GM23248 (cell line): ENCODE results near the gene SAMMSON. TPM values are rescaled to one million over a fixed set of nuclear protein-coding genes. Genes with fewer than 3 reads are reported as not detected.

ENCODE experiments used
- DNase-seq: peaks from one replicate; pipeline ENCODE4 v3.0.0-alpha.2; 2015
- H2AFZ ChIP-seq: fragments of 200-600 bp; sonication (generic); 2 replicates; pipeline ENCODE4 v1.6.1; 2016; ENCODE audit warnings: antibody characterized with exemption
- H3F3A ChIP-seq: fragments of 200-600 bp; sonication (generic); 2 replicates; pipeline ENCODE4 v1.6.1; 2016; ENCODE audit warnings: mild to moderate bottlenecking, antibody characterized with exemption, mixed run types; ENCODE audit not compliant: insufficient read depth
- H3K27ac ChIP-seq: fragments of 200-600 bp; sonication (generic); 2 replicates; pipeline ENCODE4 v1.5.1; 2016; ENCODE audit warnings: mild to moderate bottlenecking
- H3K27me3 ChIP-seq: fragments of 200-600 bp; sonication (generic); replicated peaks from 2 replicates; pipeline ENCODE4 v1.6.1; 2016; ENCODE audit warnings: mild to moderate bottlenecking; ENCODE audit not compliant: insufficient read depth
- H3K36me3 ChIP-seq: fragments of 200-600 bp; sonication (generic); 2 replicates; pipeline ENCODE4 v1.6.1; 2016; ENCODE audit warnings: low read depth, mild to moderate bottlenecking
- H3K4me1 ChIP-seq: fragments of 200-600 bp; sonication (generic); 2 replicates; pipeline ENCODE4 v1.6.1; 2016; ENCODE audit warnings: mild to moderate bottlenecking; ENCODE audit not compliant: insufficient read depth
- H3K4me2 ChIP-seq: fragments of 200-600 bp; sonication (generic); one replicate; pipeline ENCODE4 v1.6.1; 2016; ENCODE audit warnings: mild to moderate bottlenecking; ENCODE audit not compliant: unreplicated experiment
- H3K4me3 ChIP-seq: fragments of 200-600 bp; sonication (generic); 2 replicates; pipeline ENCODE4 v1.5.1; 2016; ENCODE audit warnings: mild to moderate bottlenecking
- H3K79me2 ChIP-seq: fragments of 200-600 bp; sonication (generic); 2 replicates; pipeline ENCODE4 v1.6.1; 2016; ENCODE audit warnings: mild to moderate bottlenecking; ENCODE audit not compliant: insufficient read depth
- H3K9ac ChIP-seq: fragments of 200-600 bp; sonication (generic); 2 replicates; pipeline ENCODE4 v1.6.1; 2016; ENCODE audit warnings: mild to moderate bottlenecking
- H3K9me2 ChIP-seq: fragments of 200-600 bp; sonication (generic); 2 replicates; pipeline ENCODE4 v1.6.1; 2016; ENCODE audit warnings: mixed run types, mild to moderate bottlenecking, moderate library complexity; ENCODE audit not compliant: insufficient read depth
- H3K9me3 ChIP-seq: fragments of 200-600 bp; sonication (generic); one replicate; pipeline ENCODE4 v1.6.1; 2017; ENCODE audit warnings: low read depth
- H4K20me1 ChIP-seq: fragments of 200-600 bp; sonication (generic); 2 replicates; pipeline ENCODE4 v1.6.0; 2016; ENCODE audit not compliant: insufficient read depth
- EZH2 ChIP-seq: fragments of 200-600 bp; sonication (generic); IDR thresholded peaks from 2 replicates; pipeline ENCODE4 v1.6.1; 2018; ENCODE audit warnings: antibody characterized with exemption, mild to moderate bottlenecking; ENCODE audit not compliant: insufficient read depth, poor library complexity, severe bottlenecking
- EZH2phosphoT487 ChIP-seq: fragments of 200-600 bp; sonication (generic); IDR thresholded peaks from 2 replicates; pipeline ENCODE4 v1.6.1; 2018; ENCODE audit warnings: antibody characterized with exemption, moderate library complexity, mild to moderate bottlenecking, low read depth; ENCODE audit not compliant: insufficient read depth
- WGBS, 2 experiments: methylation state at CpG; one replicate each; pipeline ENCODE4 v1.1.6; 2015 to 2017; ENCODE audit warnings: low lambda C conversion rate in 2 of 2, low coverage in 1 of 2; ENCODE audit errors: missing lambda C conversion rate in 2 of 2; 5-methylcytosine and 5-hydroxymethylcytosine counted together
- in situ Hi-C: fragments of 300-500 bp; cut with MboI; formaldehyde crosslinking; loops from 2 replicates; pipeline ENCODE4 v1.15.0; 2020
- polyA plus RNA-seq: library from polyadenylated mRNA; unstranded; fragments of >200 nt; fragmentation: Nextera tagmentation; extraction: Ambion mirVana; gene quantifications from 2 replicates; pipeline ENCODE4 v1.2.1, GENCODE V29; 2016
- total RNA-seq: library from RNA; depleted of rRNA; stranded (reverse); fragments of >200 nt; shearing (Covaris generic); gene quantifications from 2 replicates; pipeline ENCODE4 v1.2.3, GENCODE V29; 2014

Gene SAMMSON
- total and polyA plus RNA-seq, 2 experiments from 2014 or later: not detected

DNA sequence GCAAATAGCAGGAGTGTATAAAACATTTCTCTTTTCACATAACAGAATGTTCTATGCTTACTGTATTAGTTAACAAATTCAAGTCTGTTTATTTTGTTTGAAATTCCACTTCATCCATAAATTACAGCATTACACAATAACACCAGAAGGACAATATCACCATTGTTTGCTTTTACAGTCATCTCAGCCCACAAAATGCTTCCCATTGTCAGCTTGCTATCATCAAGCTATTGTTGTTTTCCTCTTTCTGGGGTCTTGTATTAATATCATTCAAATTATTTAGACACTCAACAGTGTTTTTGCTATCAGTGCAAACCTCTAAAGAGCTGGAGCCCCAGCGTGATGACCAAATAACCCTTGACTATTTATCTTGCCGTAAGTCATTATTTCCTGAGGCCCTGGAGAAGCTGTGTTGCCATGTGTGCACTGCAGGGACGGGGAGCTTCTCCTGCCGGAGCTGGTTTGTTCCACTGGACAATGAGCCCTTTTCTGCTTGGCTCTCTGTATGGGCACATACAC, 1.1 kb downstream of the SAMMSON start:
- Histone ChIP-seq H3K4me2 (no peak overlapping the region), H3K27me3 (no peaks in the 10 kb centered on the region), H4K20me1 (no peaks in the 10 kb centered on the region), H3K9me2 (no peaks in the 10 kb centered on the region), H3K4me1 (no peaks in the 10 kb centered on the region), H3K9ac (no peak overlapping the region), H2AFZ (no peak overlapping the region), H3K4me3 (no peak overlapping the region), H3F3A (no peaks in the 10 kb centered on the region), H3K9me3 (no peaks in the 10 kb centered on the region), H3K36me3 (no peaks in the 10 kb centered on the region), H3K79me2 (no peaks in the 10 kb centered on the region), H3K27ac (no peak overlapping the region)
- in situ Hi-C loops: no loop called here
- TF ChIP-seq EZH2phosphoT487 (no peak), EZH2 (no peak)
- 64 to 71% methylated on average over 4 of the region's 4 CpGs for WGBS, 2 experiments
- DNase-seq: no peak

DNA sequence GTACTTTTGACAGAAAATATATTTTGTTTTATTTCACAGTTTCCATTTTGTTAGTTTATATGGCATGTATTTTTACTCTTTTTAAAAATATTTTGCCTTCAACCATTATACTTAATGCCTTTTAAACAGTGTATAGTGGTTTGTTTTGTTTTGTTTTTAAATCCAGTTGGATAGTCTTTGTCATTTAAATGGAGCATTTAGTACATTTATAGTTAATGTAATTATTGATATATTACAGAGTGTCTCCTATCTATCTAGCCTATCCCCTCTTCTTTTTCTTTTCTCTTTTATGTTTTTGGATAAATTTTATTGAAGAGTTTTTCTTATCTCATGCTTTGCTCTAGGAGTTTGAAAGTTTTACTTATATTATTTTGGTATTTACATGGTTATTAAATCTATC, 3.6 kb downstream of the SAMMSON start:
- no peaks in the 10 kb centered on the region for H3K79me2 ChIP-seq
- H3K9ac ChIP-seq: no peak overlapping the region
- in situ Hi-C loops: no loop called here
- H3K9me3 ChIP-seq: no peaks in the 10 kb centered on the region
- H3K4me1 ChIP-seq: no peaks in the 10 kb centered on the region
- H3K36me3 ChIP-seq: no peaks in the 10 kb centered on the region
- H4K20me1 ChIP-seq: no peaks in the 10 kb centered on the region
- H3K27me3 ChIP-seq: no peaks in the 10 kb centered on the region
- no peak overlapping the region for H2AFZ ChIP-seq
- H3F3A ChIP-seq: no peaks in the 10 kb centered on the region
- no peak overlapping the region for H3K27ac ChIP-seq
- no peak for TF ChIP-seq EZH2
- no peak for TF ChIP-seq EZH2phosphoT487
- H3K9me2 ChIP-seq: no peaks in the 10 kb centered on the region
- no peak overlapping the region for H3K4me2 ChIP-seq
- H3K4me3 ChIP-seq: no peak overlapping the region
- no peak for DNase-seq

DNA sequence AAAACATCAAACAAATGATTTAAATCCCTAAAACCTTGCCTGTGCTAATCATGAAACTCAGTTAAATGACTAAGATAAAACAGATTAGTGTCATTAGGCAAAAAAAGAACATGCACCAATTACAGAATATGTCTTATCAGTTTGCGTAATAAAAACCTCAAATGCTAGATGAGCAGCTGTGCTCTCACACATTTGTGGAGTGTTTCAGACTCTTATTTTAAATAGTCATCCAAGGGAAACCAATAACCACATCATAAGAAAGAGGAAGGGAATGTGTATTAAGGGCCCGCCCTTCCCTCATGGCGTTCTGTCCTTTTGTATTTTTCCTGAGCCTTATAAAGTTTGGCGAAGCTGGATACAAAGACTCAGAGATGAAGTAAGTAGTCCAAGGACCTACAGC, 6.6 kb downstream of the SAMMSON start:
- in situ Hi-C loops: no loop called here
- Histone ChIP-seq H4K20me1 (no peaks in the 10 kb centered on the region), H3K9me3 (no peaks in the 10 kb centered on the region), H3K27ac (no peak overlapping the region), H3K9me2 (no peaks in the 10 kb centered on the region), H3K9ac (no peak overlapping the region), H3K79me2 (no peaks in the 10 kb centered on the region), H3K27me3 (no peaks in the 10 kb centered on the region), H2AFZ (no peak overlapping the region), H3K4me1 (no peaks in the 10 kb centered on the region), H3K4me3 (no peak overlapping the region), H3K4me2 (no peak overlapping the region), H3K36me3 (no peaks in the 10 kb centered on the region), H3F3A (no peaks in the 10 kb centered on the region)
- no peak for DNase-seq
- WGBS, 2 experiments: 74 to 78% methylated on average over 4 of the region's 4 CpGs
- TF ChIP-seq EZH2 (no peak), EZH2phosphoT487 (no peak)

DNA sequence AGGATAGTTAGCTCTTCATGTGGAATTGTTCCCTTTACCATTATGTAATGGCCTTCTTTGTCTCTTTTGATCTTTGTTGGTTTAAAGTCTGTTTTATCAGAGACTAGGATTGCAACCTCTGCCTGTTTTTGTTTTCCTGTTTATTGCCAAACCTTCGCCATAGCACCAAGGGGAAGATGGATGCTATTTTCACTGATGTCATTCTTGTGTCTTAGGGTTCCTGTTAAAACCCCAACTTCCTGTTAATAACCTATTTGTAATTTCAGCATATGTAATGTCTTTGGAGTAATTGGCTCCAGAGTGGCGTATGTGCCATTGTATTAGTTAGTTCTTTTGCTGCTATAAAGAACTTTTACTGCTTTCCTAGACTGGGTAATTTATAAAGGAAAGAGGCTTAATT, 10.8 kb downstream of the SAMMSON start:
- Histone ChIP-seq H3K9me3 (no peaks in the 10 kb centered on the region), H3K9me2 (no peaks in the 10 kb centered on the region), H3K27me3 (no peaks in the 10 kb centered on the region), H4K20me1 (no peaks in the 10 kb centered on the region), H3K4me1 (no peaks in the 10 kb centered on the region), H3F3A (no peaks in the 10 kb centered on the region), H3K4me2 (no peak overlapping the region), H3K27ac (no peak overlapping the region), H3K9ac (no peak overlapping the region), H3K79me2 (no peaks in the 10 kb centered on the region), H3K4me3 (no peak overlapping the region), H2AFZ (no peak overlapping the region), H3K36me3 (no peaks in the 10 kb centered on the region)
- DNase-seq: no peak
- TF ChIP-seq EZH2phosphoT487 (no peak), EZH2 (no peak)
- in situ Hi-C loops: no loop called here
- WGBS, 2 experiments: 32 to 34% methylated on average over 2 of the region's 2 CpGs

DNA sequence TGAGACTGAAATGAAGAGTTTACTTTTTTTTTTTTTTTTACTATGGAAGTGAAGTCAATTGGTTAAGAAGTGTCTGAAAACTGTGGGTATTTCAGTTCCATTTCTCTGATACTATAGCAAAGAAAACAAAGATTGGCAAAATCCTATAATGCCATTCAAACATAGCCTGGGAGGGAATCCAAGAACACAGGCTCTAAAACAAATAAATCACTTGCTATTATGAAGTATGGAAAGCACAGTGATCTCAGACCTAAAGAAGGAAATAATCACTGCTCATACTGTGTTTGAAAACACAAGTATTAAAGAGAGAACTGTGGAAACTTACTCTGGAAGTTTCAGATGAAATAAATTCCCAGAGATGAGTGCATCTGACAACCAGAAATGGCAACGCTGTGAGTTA, 12.0 kb downstream of the SAMMSON start:
- H3K79me2 ChIP-seq: no peaks in the 10 kb centered on the region
- no peaks in the 10 kb centered on the region for H4K20me1 ChIP-seq
- no peaks in the 10 kb centered on the region for H3K4me1 ChIP-seq
- H3K9me3 ChIP-seq: no peaks in the 10 kb centered on the region
- no peak overlapping the region for H3K27ac ChIP-seq
- no peaks in the 10 kb centered on the region for H3K9me2 ChIP-seq
- H3K4me2 ChIP-seq: no peak overlapping the region
- TF ChIP-seq EZH2phosphoT487 (no peak), EZH2 (no peak)
- no peak for DNase-seq
- in situ Hi-C loops: no loop called here
- H3K9ac ChIP-seq: no peak overlapping the region
- H3K36me3 ChIP-seq: no peaks in the 10 kb centered on the region
- H2AFZ ChIP-seq: no peak overlapping the region
- no peaks in the 10 kb centered on the region for H3K27me3 ChIP-seq
- no peak overlapping the region for H3K4me3 ChIP-seq
- no peaks in the 10 kb centered on the region for H3F3A ChIP-seq
- 0 to 3% methylated on average over 1 of the region's 1 CpG for WGBS, 2 experiments
